Measurements from ENCODE around the gene DCTN3. TPM values are rescaled to one million over a fixed set of nuclear protein-coding genes. Genes with fewer than 3 reads are reported as not detected.

DCTN3 gene
- total and polyA plus RNA-seq, 2 donors (not counting 3 experiments of a cell fraction or from before 2014, with no cell fraction given), result 91.0 to 170 TPM

GRCh38 chr9:34591917-34592866 is 28.1 kb downstream of the DCTN3 start:
- H3K9me1 ChIP-seq (replicated peaks; ENCODE audit: control insufficient read depth, extremely low read depth, insufficient read depth, low read length), result no peaks in the 10 kb centered on the region
- dilution Hi-C loops (cut with MboI; ENCODE audit: extremely low pct_ligation_motif_present, low sequenced_read_pairs) (no loop called here), intact Hi-C loops (cut with micrococcal nuclease) (loop anchor here (1.0 to 2.0 kb wide), 3 partner anchors 44 to 187 kb away; no protein-coding TSS in a partner anchor)
- no peak overlapping the region for H3K9ac ChIP-seq (replicated peaks; ENCODE audit: extremely low read depth, insufficient read depth, low read length)
- H3K36me3 ChIP-seq (ENCODE audit: control insufficient read depth in 2 of 2, extremely low read depth in 1 of 2, insufficient read depth in 2 of 2, low read length in 2 of 2), result no peaks in the 10 kb centered on the region
- no peaks in the 10 kb centered on the region for H3K79me2 ChIP-seq (ENCODE audit: control insufficient read depth, insufficient read depth, low read length)
- ChIA-PET CTCF (interaction anchor here (0.6 to 5.1 kb wide), 54 partner anchors 8 to 260 kb away, joined by 3 to 326 read pairs (median 6); partner anchors contain the start of genes DCTN3, ENHO, FAM219A and MYORG), POLR2A (no interaction called here)
- peaks cover 62 to 67% of the 10 kb centered on the region in 2 experiments for H3K27me3 ChIP-seq (ENCODE audit: control insufficient read depth in 2 of 2, insufficient read depth in 2 of 2, low read length in 2 of 2)
- no peak for DNase-seq (ENCODE audit: low read depth, low spot score)
- no peaks in the 10 kb centered on the region for H3K9me3 ChIP-seq (replicated peaks; ENCODE audit: control insufficient read depth, insufficient read depth, low read length)
- no peak overlapping the region for H3K4me3 ChIP-seq (replicated peaks in 1 of 3; ENCODE audit: insufficient read depth in 1 of 3, low read depth in 1 of 3, low read length in 3 of 3)
- TF ChIP-seq CTCF (IDR thresholded peaks at IDR 0.05; ENCODE audit: extremely low read depth in 1 of 2, insufficient read depth in 1 of 2, low read depth in 1 of 2, low read length in 2 of 2), result no peak
- TF ChIP-seq GATA2 (IDR thresholded peaks at IDR 0.05; ENCODE audit: insufficient read depth, insufficient read length, low read depth, low read length), result no peak
- no peak for TF ChIP-seq POLR2A (IDR thresholded peaks at IDR 0.05; ENCODE audit: low read depth, low read length)
- no peak for TF ChIP-seq MAX (IDR thresholded peaks at IDR 0.05; ENCODE audit: insufficient read depth, insufficient read length)
- no peak for TF ChIP-seq JUN (IDR thresholded peaks at IDR 0.05; ENCODE audit: borderline replicate concordance, insufficient read depth, insufficient read length, low read depth)
- TF ChIP-seq POLR2AphosphoS5 (IDR thresholded peaks at IDR 0.05; ENCODE audit: insufficient read depth, low read depth, low read length), result no peak
- no peak for TF ChIP-seq FOS (IDR thresholded peaks at IDR 0.05; ENCODE audit: borderline replicate concordance, insufficient read depth, low read length)
- TF ChIP-seq MYC (IDR thresholded peaks at IDR 0.05; ENCODE audit: low read depth, low read length), result no peak
- TF ChIP-seq EZH2 (IDR thresholded peaks at IDR 0.05; ENCODE audit: borderline replicate concordance, low read depth, low read length, severe bottlenecking), result no peak
- no peaks in the 10 kb centered on the region for H4K20me1 ChIP-seq (replicated peaks; ENCODE audit: control insufficient read depth, extremely low read depth, insufficient read depth, low read length)
- no TSS peak for BruUV-seq (replicated peaks)
- no peak overlapping the region for H2AFZ ChIP-seq (ENCODE audit: low read depth, low read length)
- no peak for FAIRE-seq
- no peak overlapping the region for H3K4me2 ChIP-seq (ENCODE audit: insufficient read depth, low read length)
- H3K4me1 ChIP-seq (ENCODE audit: control insufficient read depth, extremely low read depth, insufficient read depth, low read length), result no peaks in the 10 kb centered on the region
- H3K27ac ChIP-seq (ENCODE audit: insufficient read depth, low read depth, low read length), result no peak overlapping the region
